Uterus (tissue), 4 donors: Measurements from ENCODE around the gene REEP3. TPM values are rescaled to one million over a fixed set of nuclear protein-coding genes. Genes with fewer than 3 reads are reported as not detected.

Source experiments
- DNase-seq, 2 donors: peaks; one replicate each; pipeline ENCODE4 v3.0.0-alpha.2; 2019 to 2020
- H3K27ac ChIP-seq, 2 donors: fragments of 200-600 bp; sonication (generic); 1 replicate in 1 of 2; 2 replicates in 1 of 2; pipeline ENCODE4 v1.5.1; 2016 to 2018
- H3K27me3 ChIP-seq, 2 donors: fragments of 200-600 bp; sonication (generic); one replicate each; pipeline ENCODE4 v1.5.1; 2018 to 2019; ENCODE audit warnings: control low read depth in 1 of 2
- H3K36me3 ChIP-seq, 2 donors: fragments of 200-600 bp; sonication (generic); one replicate each; pipeline ENCODE4 v1.5.1; 2019; ENCODE audit warnings: control low read depth in 1 of 2
- H3K4me1 ChIP-seq, 2 donors: fragments of 200-600 bp; sonication (generic); one replicate each; pipeline ENCODE4 v1.5.1; 2018 to 2019; ENCODE audit warnings: control low read depth in 1 of 2
- H3K4me3 ChIP-seq, 2 donors: fragments of 200-600 bp; sonication (generic); 1 replicate in 1 of 2; 2 replicates in 1 of 2; pipeline ENCODE4 v1.5.1; 2018 to 2019; ENCODE audit warnings: mild to moderate bottlenecking in 1 of 2
- H3K9me3 ChIP-seq, 2 donors: fragments of 200-600 bp; sonication (generic); one replicate each; pipeline ENCODE4 v1.5.1; 2019; ENCODE audit warnings: control low read depth in 1 of 2
- CTCF ChIP-seq, 4 experiments: fragments of 200-600 bp in 2 of 4; fragments of 450-650 bp in 2 of 4; sonication (generic) in 2 of 4; IDR thresholded peaks; one replicate each; pipeline ENCODE4 v1.5.1; 2016 to 2019; ENCODE audit warnings: antibody characterized with exemption in 4 of 4, mild to moderate bottlenecking in 2 of 4, moderate library complexity in 1 of 4
- POLR2A ChIP-seq, 2 donors: fragments of 450-650 bp; IDR thresholded peaks; one replicate each; pipeline ENCODE4 v1.6.1; 2016; ENCODE audit warnings: antibody characterized with exemption in 2 of 2, mild to moderate bottlenecking in 1 of 2, moderate library complexity in 1 of 2
- intact Hi-C: fragments of 100-400 bp; cut with DNase I; formaldehyde crosslinking; loops from one replicate; pipeline ENCODE4 v1.15.1; 2023; ENCODE audit warnings: low total_unique reads
- total RNA-seq, 4 donors: library from RNA; depleted of rRNA in 3 of 4; stranded (reverse); fragments of >200 nt in 3 of 4; gene quantifications; one replicate each; pipeline versions ENCODE4 v1.1.0 to v1.2.4, GENCODE V29; 2014 to 2023
- donor health status: DM: yes; HTN: yes; CAD: no.

Gene REEP3
- total RNA-seq, 4 donors from 2014 or later, result 43.0 to 66.5 (median 58.2) TPM

GRCh38 chr10:63547628-63548360 is 26.6 kb downstream of the REEP3 start:
- Histone ChIP-seq H3K27me3 (no peaks in the 10 kb centered on the region), H3K4me3 (no peak overlapping the region), H3K4me1 (no peaks in the 10 kb centered on the region), H3K27ac (no peak overlapping the region), H3K36me3 (no peaks in the 10 kb centered on the region), H3K9me3 (no peaks in the 10 kb centered on the region)
- no peak for TF ChIP-seq CTCF (IDR thresholded peaks at IDR 0.05)
- TF ChIP-seq POLR2A (IDR thresholded peaks at IDR 0.05), result no peak
- intact Hi-C loops, result no loop called here
- no peak for DNase-seq

- intact Hi-C loops, result no loop called here
- DNase-seq, result no peak
Observed at GRCh38 chr10:63548860-63549259, 27.7 kb downstream of the REEP3 start.

GRCh38 chr10:63549810-63550209 is 28.6 kb downstream of the REEP3 start:
- Histone ChIP-seq H3K4me3 (no peak overlapping the region), H3K27ac (no peak overlapping the region)
- TF ChIP-seq CTCF (IDR thresholded peaks at IDR 0.05) (no peak), POLR2A (IDR thresholded peaks at IDR 0.05) (no peak)

More at GRCh38 chr10:63548860-63549259, 27.7 kb downstream of the REEP3 start:
- Histone ChIP-seq H3K36me3 (no peaks in the 10 kb centered on the region), H3K4me1 (no peaks in the 10 kb centered on the region), H3K27ac (no peak overlapping the region), H3K4me3 (no peak overlapping the region), H3K27me3 (no peaks in the 10 kb centered on the region), H3K9me3 (no peaks in the 10 kb centered on the region)
- TF ChIP-seq POLR2A (IDR thresholded peaks at IDR 0.05) (no peak), CTCF (IDR thresholded peaks at IDR 0.05) (no peak)

GRCh38 chr10:63553031-63553430 is 31.8 kb downstream of the REEP3 start:
- TF ChIP-seq POLR2A (IDR thresholded peaks at IDR 0.05) (no peak), CTCF (IDR thresholded peaks at IDR 0.05) (no peak)
- Histone ChIP-seq H3K27ac (no peak overlapping the region), H3K27me3 (no peaks in the 10 kb centered on the region), H3K9me3 (no peaks in the 10 kb centered on the region), H3K4me3 (no peak overlapping the region), H3K4me1 (no peaks in the 10 kb centered on the region), H3K36me3 (no peaks in the 10 kb centered on the region)
- no peak for DNase-seq
- intact Hi-C loops, result no loop called here

More at GRCh38 chr10:63549810-63550209, 28.6 kb downstream of the REEP3 start:
- intact Hi-C loops, result no loop called here
- H3K9me3 ChIP-seq, result no peaks in the 10 kb centered on the region
- H3K36me3 ChIP-seq, result no peaks in the 10 kb centered on the region
- no peaks in the 10 kb centered on the region for H3K27me3 ChIP-seq
- H3K4me1 ChIP-seq, result no peaks in the 10 kb centered on the region
- DNase-seq, result no peak

- no peak for TF ChIP-seq POLR2A (IDR thresholded peaks at IDR 0.05)
- TF ChIP-seq CTCF (IDR thresholded peaks at IDR 0.05), result no peak
- intact Hi-C loops, result no loop called here
- no peak overlapping the region for H3K27ac ChIP-seq
- H3K27me3 ChIP-seq, result no peaks in the 10 kb centered on the region
- no peaks in the 10 kb centered on the region for H3K9me3 ChIP-seq
- H3K4me3 ChIP-seq, result no peak overlapping the region
- H3K36me3 ChIP-seq, result no peaks in the 10 kb centered on the region
- H3K4me1 ChIP-seq, result no peaks in the 10 kb centered on the region
- no peak for DNase-seq
Observed at GRCh38 chr10:63553473-63553872, 32.3 kb downstream of the REEP3 start.
